Germinal center (tissue), 1 donor: ENCODE measurements around the gene ITSN2.

Experiments
- DNase-seq: peaks from one replicate; pipeline ENCODE4 v3.0.0; 2012; ENCODE audit warnings: mixed read lengths, low spot score

The ITSN2 gene

GRCh38 chr2:24179683-24180082 is 180.7 kb downstream of the ITSN2 start:
- DNase-seq: no peak

GRCh38 chr2:24176326-24176725 is 184.0 kb downstream of the ITSN2 start:
- DNase-seq: no peak

- no peak for DNase-seq
Measured at GRCh38 chr2:24175631-24176187, 184.6 kb downstream of the ITSN2 start.

DNA sequence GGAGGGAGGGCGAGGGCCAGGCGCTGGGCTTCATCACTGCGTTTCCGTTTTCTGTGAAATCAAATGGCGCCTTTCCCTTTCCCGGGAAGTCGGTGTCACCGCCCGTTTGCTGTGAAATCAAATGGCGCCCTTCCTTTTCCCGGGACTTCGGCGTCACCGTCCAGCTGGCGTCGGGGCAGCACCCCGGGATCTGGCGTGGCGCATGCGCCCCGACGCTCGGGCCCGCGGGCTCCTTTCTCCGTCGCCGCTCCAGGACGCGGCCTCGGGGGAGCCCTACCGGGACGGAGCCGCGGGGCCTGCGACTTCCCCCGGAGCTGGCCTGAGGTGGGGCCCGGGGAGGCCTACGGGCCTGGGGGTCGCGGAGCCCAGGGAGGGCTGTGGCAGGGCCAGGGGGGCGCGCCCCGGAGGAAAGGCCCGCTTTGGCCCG is 185.5 kb downstream of the ITSN2 start, which contains the start of gene FAM228A:
TSS of gene FAM228A (plus strand) at position 203 of the 427 bp plus-strand sequence. CDS start 428 bp downstream, outside the sequence.
- no peak for DNase-seq

- DNase-seq: no peak
Measured at GRCh38 chr2:24169023-24169422, 191.3 kb downstream of the ITSN2 start.

DNA sequence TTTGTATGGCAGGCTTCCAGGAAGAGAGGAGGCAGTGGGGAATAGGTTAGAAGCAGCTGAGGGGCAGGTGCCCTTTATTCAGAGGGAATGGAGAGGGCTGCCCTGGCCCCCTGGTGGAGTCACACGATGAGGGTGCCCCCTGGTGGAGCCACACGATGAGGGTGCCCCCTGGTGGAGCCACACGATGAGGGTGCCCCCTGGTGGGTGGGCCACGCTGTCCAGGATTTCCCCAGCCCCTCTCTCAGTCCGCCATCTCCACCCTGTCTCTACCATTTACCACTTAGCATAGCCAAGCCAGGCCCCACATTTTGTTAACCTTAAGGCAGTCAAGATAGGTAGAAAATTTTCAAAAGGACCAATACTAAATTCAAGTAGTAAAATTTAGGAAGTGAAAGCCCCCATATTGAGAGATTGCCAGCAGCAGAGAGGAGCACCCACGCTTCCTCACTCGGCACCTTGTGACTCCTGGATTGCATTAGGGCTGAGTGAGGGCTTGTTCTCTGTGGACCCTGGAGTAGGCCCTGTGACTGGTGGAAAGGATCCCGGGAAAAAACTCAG is 195.8 kb downstream of the ITSN2 start:
- peak; percentile 76 for DNase-seq

DNA sequence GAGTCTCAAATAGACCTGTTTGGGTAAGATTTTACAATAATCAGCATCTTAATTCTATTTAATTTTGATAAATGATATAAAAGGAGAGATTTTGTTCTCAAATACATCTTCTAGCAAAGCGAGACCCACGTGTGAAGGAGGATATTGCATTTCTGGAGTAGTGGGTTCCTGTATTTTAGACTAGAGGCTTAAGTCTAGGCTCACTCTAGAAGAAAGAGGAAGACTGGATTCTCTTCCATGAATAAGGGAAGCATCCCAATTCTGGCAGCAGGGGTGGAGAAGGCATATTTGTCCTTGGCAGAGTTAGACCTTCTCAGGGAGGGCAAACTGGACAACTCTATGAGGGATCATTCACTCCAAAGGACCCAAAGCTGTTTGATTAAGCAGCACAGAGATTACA is 196.7 kb downstream of the ITSN2 start:
- DNase-seq: no peak

GRCh38 chr2:24163186-24163585 is 197.2 kb downstream of the ITSN2 start:
- no peak for DNase-seq

- DNase-seq: no peak
Measured at GRCh38 chr2:24162494-24162893, 197.8 kb downstream of the ITSN2 start.

- no peak for DNase-seq
Measured at GRCh38 chr2:24160761-24161160, 199.6 kb downstream of the ITSN2 start.

GRCh38 chr2:24159708-24160107 is 200.6 kb downstream of the ITSN2 start:
- DNase-seq: no peak

DNA sequence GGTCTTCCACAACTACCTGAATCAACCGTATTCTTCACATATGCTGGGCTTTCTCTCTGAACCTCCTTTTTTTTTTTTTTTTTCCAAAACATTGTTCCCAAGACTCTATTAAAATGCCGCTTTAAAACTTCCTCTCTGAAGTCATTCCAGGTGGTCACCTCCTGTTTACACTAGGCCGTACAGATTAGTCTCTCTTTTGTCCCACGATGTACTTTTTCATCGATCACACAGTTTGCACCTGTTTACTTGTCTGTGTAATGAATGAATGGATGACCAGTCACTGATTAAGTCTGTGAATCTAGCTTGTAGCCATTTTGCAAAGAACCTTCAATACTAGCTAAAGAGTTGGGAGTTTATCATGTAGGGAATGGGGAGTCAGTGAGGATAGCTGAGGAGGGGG is 202.2 kb downstream of the ITSN2 start:
- DNase-seq: no peak

GRCh38 chr2:24153478-24153877 is 206.9 kb downstream of the ITSN2 start:
- DNase-seq: no peak
